CMK (cell line): Measurements from ENCODE around the gene TRMU.

Experiments
- DNase-seq: peaks from one replicate; pipeline ENCODE4 v3.0.0-alpha.2; 2010; ENCODE audit warnings: low read depth

Gene TRMU

GRCh38 chr22:46337870-46338269 lies 2.4 kb downstream of the TRMU start:
- no peak for DNase-seq

GRCh38 chr22:46338636-46339035 lies 3.1 kb downstream of the TRMU start:
- DNase-seq, result no peak

- DNase-seq, result no peak
Observed at GRCh38 chr22:46339956-46340355, 4.4 kb downstream of the TRMU start.

DNA sequence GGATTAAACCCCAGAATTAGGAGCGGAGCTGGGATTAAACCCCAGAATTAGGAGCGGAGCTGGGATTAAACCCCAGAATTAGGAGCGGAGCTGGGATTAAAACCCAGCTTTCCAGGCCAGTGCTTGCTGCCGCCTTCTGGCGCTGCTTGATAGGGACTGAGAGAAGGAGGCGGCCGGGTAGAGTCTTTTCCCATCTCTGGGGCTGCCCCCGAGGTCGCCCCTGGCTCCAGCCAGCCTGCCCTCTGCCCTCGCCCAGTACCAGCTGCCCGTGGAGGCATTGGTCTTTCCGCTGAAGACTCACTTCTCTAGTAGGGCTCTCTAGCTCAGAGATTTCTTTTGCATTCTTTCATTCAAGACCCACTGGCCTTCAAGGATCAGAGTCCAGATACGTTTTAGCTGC lies 5.2 kb downstream of the TRMU start:
- DNase-seq, result no peak

DNA sequence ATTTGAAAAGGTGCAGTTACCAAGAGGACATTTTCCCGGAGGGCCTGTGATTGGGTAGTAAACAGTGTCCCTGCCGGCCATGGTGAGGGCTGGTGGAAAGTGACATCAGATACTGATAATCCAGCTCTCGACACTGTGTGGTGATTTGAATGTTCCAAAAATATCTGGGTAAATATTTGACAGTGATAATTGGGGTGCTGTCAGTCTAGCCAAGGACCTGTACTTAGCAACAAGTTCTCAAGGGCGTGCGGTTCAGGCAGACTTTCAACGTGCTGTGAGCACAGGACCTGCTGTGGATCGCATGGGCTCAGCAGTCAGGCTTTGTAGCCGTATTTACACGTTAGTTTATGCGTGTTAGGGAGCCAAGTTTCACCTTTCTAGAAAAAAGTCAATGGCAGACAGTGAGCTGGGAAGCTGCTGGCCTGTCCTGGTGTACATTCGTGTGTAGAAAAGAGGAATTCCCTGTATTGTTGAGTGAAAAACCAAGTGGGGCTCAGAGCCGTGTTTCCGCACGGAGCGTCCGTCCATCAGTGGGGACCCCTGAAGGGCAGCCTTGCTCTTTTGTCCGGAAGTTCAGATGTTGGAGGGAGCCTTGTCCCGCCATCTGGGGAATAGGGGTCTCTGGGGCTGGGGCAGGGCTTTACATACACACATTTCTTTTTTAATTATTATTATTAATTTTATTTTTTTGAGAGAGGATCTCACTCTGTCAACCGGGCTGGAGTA lies 11.3 kb downstream of the TRMU start:
- DNase-seq, result no peak

DNA sequence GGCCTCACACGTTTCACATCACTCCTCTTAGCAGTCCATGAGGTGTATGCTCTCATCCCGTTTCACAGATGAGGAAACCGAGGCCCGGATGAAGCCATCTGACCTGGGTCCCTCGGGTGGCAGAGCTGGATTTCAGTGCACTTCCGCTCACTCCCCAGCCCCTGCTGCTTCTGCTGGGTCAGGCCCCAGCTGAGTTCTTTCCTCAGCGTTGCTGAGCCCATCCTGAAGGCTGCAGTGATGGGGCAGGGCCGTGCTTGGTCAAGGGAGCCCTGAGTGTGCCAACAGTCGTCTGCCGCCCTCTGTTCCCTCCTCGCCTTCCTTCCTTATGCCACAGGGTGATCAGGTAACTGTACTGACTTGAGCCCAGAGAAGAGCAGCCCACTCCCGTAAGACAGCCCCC lies 12.1 kb downstream of the TRMU start:
- no peak for DNase-seq

DNA sequence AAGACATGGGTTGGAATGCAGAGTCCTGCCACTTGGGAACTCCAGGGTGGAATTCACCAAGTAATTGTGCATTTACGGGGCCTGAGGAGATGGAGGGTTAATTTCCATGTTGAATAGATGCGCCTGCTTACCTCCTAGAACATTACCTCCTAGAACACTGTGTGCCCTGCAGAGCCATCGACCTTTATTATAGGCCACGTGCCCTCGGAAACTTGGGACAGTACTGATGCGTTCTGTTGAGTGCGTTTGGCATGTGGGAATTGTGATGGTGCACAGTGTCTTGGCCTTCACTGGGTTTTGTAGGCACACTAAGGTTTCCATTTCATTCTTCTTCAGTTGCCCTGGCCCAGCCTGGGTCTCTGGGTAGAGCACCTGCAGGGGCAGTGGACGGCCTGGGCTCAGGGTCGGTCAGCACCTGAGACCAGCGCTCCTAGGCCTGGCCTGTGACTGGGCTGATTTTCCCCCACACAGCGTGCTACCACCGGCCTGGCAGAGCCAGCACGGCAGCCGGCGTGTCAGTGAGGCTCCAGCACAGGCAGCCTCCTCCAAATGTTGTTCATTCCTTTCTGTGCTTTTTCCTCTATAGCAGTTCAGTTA lies 12.7 kb downstream of the TRMU start:
- no peak for DNase-seq

GRCh38 chr22:46349238-46349637 lies 13.7 kb downstream of the TRMU start:
- no peak for DNase-seq

GRCh38 chr22:46349681-46350080 lies 14.2 kb downstream of the TRMU start:
- DNase-seq, result no peak

GRCh38 chr22:46350121-46350520 lies 14.6 kb downstream of the TRMU start:
- DNase-seq, result no peak

- DNase-seq, result no peak
Observed at GRCh38 chr22:46350646-46351045, 15.1 kb downstream of the TRMU start.

DNA sequence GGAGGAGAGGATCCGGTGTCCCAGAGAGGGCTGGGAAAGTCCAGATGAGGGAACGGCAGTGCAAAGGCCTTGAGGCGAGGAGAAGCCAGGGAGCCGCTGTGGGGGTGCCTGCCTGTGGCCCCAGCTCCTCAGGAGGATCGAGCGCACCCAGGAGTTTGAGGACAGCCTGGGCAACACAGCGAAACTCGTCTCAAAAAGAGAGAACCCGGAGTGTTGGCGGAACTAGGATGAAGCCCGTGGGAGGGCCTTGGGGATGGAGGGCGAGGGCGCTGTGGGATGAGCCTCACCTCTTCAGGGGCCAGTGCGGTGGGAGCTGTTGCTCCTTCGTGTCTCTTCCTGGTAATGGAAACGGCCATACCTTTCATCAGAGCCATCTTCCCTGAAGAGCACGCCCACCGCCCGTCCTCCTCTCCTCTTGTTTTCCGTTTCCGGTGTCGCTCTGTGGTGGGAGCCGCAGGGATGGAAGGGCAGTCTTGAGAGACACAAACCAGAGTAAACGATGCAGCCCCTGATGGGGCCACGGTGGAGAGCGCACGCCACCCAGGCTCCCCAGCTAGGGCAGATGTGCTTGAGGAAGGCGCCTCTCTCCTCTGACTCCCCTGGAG lies 15.7 kb downstream of the TRMU start:
- DNase-seq, result no peak

DNA sequence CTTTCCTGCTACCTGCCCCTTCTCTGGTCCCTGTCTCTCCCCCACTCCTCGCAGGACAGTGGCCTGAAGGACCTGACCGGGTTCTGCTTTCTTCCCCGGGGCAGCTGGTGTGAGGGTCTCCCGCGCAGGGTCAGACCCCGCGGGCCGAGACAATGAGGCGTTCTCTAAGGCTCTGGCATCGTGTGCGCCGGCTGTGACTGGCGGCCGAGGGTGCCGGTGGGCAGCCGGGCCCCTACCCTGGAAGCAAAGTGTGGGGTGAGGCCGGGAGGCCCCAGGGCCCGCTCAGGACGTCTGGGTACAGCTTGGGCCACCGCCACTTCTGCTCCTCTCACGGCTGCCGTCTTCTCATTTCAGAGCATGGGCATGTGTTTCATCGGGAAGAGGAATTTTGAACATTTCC lies 16.3 kb downstream of the TRMU start:
- DNase-seq, result no peak

DNA sequence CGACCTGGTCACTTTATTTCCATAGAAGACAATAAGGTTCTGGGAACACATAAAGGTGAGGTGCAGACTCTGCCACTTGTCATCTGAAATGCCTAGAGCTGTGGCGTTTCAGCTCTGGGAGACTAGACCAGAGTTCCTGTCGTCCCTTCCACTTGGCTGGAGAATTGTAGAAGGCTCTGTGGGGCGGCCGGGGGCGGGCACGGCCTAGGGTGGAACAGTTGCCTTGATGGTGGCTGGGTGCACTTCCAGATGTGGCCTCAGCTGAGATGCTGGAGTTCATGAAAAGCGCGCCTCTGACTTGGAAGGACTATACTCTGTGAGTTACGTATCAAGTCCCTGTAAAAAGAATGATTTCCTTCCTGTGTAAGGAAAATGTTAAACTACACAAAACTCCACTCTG lies 16.8 kb downstream of the TRMU start:
- DNase-seq, result no peak

DNA sequence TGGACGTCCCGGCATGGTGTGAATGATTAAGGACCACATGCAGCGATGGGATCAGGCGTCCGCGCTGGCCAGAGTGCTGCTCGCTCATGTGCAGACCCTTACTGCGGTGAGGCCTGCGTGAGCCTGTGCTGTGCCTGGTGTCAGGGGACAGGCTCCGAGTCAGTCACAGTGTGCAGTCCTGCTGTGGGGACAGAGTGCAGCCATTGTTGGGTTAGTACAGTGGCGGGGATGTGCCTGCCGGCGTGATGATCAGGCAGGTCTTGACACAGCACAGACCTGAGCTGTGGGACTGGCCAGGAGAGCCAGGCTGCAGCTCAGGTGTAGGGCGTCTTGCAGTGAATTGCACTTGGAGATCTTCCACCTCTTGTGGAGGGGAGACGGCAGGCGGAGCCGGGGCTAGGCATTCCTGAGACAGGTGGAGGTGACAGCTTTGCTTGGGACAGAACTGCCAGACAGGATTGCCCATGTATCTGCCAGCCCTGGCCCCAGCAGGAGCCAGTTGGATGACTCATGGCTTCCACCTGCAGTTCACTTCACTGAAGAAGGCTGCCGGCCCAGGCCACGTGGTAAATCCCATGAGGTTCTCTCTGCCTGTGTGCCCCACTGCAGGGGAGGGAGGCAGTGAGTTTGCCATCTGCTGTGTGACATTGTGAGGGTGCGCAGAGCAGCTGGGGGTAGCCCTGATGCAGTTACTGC lies 17.3 kb downstream of the TRMU start:
- no peak for DNase-seq

- DNase-seq, result no peak
Observed at GRCh38 chr22:46353483-46354105, 18.1 kb downstream of the TRMU start.

DNA sequence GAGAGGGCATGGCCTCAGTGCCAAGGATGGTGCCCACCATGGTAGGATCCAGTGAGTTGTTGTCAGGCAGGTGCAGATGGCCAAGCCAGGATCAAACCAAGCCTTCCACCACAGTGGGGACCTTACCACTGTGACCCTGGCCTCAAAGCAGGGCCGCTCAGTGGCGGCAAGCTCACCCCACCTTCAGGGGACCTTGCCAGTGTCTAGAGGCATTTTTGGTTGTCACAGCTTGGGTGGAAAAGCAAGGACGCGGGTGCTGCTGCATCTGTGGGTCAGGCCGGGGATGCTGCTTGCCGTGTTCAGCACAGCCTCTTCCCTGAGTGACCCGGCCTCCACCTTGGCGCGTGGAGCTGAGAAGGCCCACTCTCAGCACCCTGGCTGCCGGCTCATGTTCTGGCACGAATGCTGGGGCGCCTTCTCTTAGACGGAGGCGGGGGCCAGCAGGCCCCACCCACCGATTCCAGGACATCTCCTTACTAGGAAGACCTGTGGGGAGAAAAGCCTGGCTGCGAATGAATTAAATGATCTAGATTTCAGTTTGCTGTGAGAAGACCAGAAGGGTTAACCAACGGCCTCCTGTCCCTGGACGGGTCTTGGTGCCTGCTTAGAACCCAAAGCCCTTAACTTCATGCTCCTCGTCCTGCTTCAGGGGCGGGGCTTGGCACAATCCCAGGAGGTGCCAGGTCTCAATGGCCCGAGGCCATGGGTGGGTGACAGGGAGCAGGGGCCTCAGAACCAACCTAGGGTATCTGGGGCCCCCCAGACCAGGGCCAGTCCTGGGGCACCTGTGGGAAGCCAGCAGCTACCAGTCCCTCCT lies 18.9 kb downstream of the TRMU start:
- DNase-seq, result no peak

GRCh38 chr22:46354993-46355305 lies 19.4 kb downstream of the TRMU start:
- no peak for DNase-seq

DNA sequence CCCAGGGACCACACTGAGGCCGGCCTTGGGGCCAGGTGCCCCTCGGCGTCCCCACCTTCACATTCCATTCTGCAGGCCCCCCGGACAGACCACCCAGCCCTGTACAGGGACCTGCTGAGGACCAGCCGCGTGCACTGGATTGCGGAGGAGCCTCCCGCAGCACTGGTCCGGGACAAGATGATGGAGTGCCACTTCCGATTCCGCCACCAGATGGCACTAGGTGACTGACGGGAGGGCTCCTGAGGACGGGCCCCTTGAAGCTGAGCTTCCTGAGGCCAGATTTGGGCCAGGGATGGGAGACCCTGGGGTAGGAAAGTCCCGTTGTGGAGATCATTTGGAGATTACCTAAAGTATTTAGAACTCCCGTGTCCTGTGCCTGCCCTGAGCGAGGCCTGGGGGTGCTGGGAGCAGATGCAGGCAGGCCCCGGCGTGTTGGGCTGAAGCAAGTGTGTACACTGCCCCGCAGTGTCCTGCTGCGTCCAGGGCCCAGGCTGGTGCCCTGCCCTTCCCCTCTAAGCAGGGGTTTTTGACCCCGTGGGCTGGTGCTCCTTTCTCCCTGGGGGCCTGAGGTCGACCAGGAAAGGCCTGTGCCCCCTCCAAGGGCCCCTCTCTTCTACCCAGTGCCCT lies 20.0 kb downstream of the TRMU start:
- peak; percentile 22 for DNase-seq

- no peak for DNase-seq
Observed at GRCh38 chr22:46355996-46356471, 20.5 kb downstream of the TRMU start.
